Panc1 (cell line): Measurements from ENCODE around the gene TAF5L. TPM values are rescaled to one million over a fixed set of nuclear protein-coding genes. Genes with fewer than 3 reads are reported as not detected.

Experiments used
- ATAC-seq: fragments of 200-7000 bp; cut with Tn5 transposase; 2 replicates; pipeline ENCODE4 v1.9.1; 2020; ENCODE audit warnings: mild to moderate bottlenecking, moderate library complexity
- BruUV-seq: library from RNA; stranded (reverse); fragments of 400-500 nt; replicated peaks from 2 replicates; lab custom pipeline; 2021; lab: Mats Ljungman, UMichigan
- CTCF ChIA-PET: fragments of 300-600 bp; sonication (Branson Sonifier 250); formaldehyde crosslinking; loops from one replicate; lab custom pipeline; 2022; ENCODE audit warnings: antibody characterized with exemption; lab: Charles Lee
- POLR2A ChIA-PET: fragments of 300-600 bp; sonication (Branson Sonifier 250); formaldehyde crosslinking; loops from one replicate; lab custom pipeline; 2022; ENCODE audit warnings: antibody characterized with exemption; lab: Charles Lee
- DNase-seq: peaks from one replicate; pipeline ENCODE4 v3.0.0-alpha.2; 2010; ENCODE audit warnings: low read depth, low spot score
- H3K27ac ChIP-seq: 2 replicates; pipeline ENCODE4 v1.5.1; 2011; ENCODE audit warnings: mild to moderate bottlenecking, low read length, inconsistent platforms
- H3K27me3 ChIP-seq: fragments of 200-500 bp; sonication (Bioruptor generic); 2 replicates; pipeline ENCODE4 v1.6.0; 2014; ENCODE audit warnings: low read length, inconsistent platforms; ENCODE audit not compliant: control insufficient read depth, insufficient read depth
- H3K36me3 ChIP-seq: fragments of 200-500 bp; sonication (Bioruptor generic); 2 replicates; pipeline ENCODE4 v1.5.1; 2014; ENCODE audit warnings: inconsistent platforms, mild to moderate bottlenecking, low read length, moderate library complexity; ENCODE audit not compliant: control insufficient read depth, insufficient read depth
- H3K4me1 ChIP-seq: 2 replicates; pipeline ENCODE4 v1.5.1; 2011; ENCODE audit warnings: inconsistent platforms, mild to moderate bottlenecking, low read length, moderate library complexity; ENCODE audit not compliant: control insufficient read depth, insufficient read depth
- H3K4me3 ChIP-seq, 2 experiments: 2 replicates each; pipeline ENCODE4 v1.5.1; 2011 to 2012; ENCODE audit warnings: low read depth in 2 of 2, low read length in 2 of 2, mild to moderate bottlenecking in 2 of 2, inconsistent platforms in 1 of 2, moderate library complexity in 1 of 2
- H3K9me3 ChIP-seq: fragments of 200-500 bp; sonication (Bioruptor generic); 2 replicates; pipeline ENCODE4 v1.5.1; 2014; ENCODE audit warnings: low read depth, mild to moderate bottlenecking, inconsistent platforms, low read length, moderate library complexity; ENCODE audit not compliant: control insufficient read depth, insufficient read depth
- POLR2AphosphoS5 ChIP-seq: IDR thresholded peaks from 2 replicates; pipeline ENCODE4 v1.6.1; 2012; ENCODE audit warnings: mild to moderate bottlenecking, low read depth, low read length, moderate library complexity
- SIN3A ChIP-seq: IDR thresholded peaks from 2 replicates; pipeline ENCODE4 v1.6.1; 2012; ENCODE audit warnings: low read depth, mild to moderate bottlenecking, low read length, moderate library complexity, borderline replicate concordance; ENCODE audit not compliant: insufficient read depth
- TCF7L2 ChIP-seq: IDR thresholded peaks from 2 replicates; pipeline ENCODE4 v1.6.1; 2011; ENCODE audit warnings: mild to moderate bottlenecking, low read depth, low read length, inconsistent platforms
- in situ Hi-C: cut with HindIII; loops from 2 replicates; pipeline ENCODE4 v1.10.0; 2016; ENCODE audit warnings: low sequenced_read_pairs, low pct_unique_long_range_greater_than_20kb
- intact Hi-C: fragments of 100-400 bp; cut with micrococcal nuclease; formaldehyde crosslinking; loops from one replicate; pipeline ENCODE4 v1.10.0; 2022; ENCODE audit not compliant: unreplicated experiment
- total RNA-seq: library from RNA; stranded (reverse); gene quantifications from one replicate; pipeline ENCODE4 v1.2.1, GENCODE V29; 2021; ENCODE audit not compliant: unreplicated experiment
- TF ChIP-seq, protein P1 (sequence below): fragments of 450-650 bp; IDR thresholded peaks from 2 replicates; pipeline ENCODE4 v1.5.1; 2017; ENCODE audit warnings: mild to moderate bottlenecking
- TF ChIP-seq, protein P2 (sequence below), 2 experiments: IDR thresholded peaks; 2 replicates each; pipeline ENCODE4 v1.6.1; 2011 to 2012; ENCODE audit warnings: low read depth in 2 of 2, control low read depth in 1 of 2, low read length in 1 of 2, mild to moderate bottlenecking in 1 of 2, moderate library complexity in 1 of 2; ENCODE audit not compliant: insufficient read depth in 1 of 2

TAF5L gene
- total RNA-seq, 1 experiment from 2014 or later, result 23.8 TPM

- no TSS peak for BruUV-seq
- ChIA-PET CTCF (no interaction called here), POLR2A (no interaction called here)
- Histone ChIP-seq H3K36me3 (peaks cover 9% of the 10 kb centered on the region), H3K4me3 (no peak overlapping the region), H3K4me1 (no peaks in the 10 kb centered on the region), H3K27ac (no peak overlapping the region), H3K9me3 (no peaks in the 10 kb centered on the region), H3K27me3 (no peaks in the 10 kb centered on the region)
- DNase-seq, result no peak
- ATAC-seq, result no peak
- intact Hi-C loops (no loop called here), in situ Hi-C loops (no loop called here)
- TF ChIP-seq, protein P1, sequence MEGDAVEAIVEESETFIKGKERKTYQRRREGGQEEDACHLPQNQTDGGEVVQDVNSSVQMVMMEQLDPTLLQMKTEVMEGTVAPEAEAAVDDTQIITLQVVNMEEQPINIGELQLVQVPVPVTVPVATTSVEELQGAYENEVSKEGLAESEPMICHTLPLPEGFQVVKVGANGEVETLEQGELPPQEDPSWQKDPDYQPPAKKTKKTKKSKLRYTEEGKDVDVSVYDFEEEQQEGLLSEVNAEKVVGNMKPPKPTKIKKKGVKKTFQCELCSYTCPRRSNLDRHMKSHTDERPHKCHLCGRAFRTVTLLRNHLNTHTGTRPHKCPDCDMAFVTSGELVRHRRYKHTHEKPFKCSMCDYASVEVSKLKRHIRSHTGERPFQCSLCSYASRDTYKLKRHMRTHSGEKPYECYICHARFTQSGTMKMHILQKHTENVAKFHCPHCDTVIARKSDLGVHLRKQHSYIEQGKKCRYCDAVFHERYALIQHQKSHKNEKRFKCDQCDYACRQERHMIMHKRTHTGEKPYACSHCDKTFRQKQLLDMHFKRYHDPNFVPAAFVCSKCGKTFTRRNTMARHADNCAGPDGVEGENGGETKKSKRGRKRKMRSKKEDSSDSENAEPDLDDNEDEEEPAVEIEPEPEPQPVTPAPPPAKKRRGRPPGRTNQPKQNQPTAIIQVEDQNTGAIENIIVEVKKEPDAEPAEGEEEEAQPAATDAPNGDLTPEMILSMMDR, result no peak
- TF ChIP-seq SIN3A, result no peak
- no peak for TF ChIP-seq TCF7L2
- TF ChIP-seq, protein P2, sequence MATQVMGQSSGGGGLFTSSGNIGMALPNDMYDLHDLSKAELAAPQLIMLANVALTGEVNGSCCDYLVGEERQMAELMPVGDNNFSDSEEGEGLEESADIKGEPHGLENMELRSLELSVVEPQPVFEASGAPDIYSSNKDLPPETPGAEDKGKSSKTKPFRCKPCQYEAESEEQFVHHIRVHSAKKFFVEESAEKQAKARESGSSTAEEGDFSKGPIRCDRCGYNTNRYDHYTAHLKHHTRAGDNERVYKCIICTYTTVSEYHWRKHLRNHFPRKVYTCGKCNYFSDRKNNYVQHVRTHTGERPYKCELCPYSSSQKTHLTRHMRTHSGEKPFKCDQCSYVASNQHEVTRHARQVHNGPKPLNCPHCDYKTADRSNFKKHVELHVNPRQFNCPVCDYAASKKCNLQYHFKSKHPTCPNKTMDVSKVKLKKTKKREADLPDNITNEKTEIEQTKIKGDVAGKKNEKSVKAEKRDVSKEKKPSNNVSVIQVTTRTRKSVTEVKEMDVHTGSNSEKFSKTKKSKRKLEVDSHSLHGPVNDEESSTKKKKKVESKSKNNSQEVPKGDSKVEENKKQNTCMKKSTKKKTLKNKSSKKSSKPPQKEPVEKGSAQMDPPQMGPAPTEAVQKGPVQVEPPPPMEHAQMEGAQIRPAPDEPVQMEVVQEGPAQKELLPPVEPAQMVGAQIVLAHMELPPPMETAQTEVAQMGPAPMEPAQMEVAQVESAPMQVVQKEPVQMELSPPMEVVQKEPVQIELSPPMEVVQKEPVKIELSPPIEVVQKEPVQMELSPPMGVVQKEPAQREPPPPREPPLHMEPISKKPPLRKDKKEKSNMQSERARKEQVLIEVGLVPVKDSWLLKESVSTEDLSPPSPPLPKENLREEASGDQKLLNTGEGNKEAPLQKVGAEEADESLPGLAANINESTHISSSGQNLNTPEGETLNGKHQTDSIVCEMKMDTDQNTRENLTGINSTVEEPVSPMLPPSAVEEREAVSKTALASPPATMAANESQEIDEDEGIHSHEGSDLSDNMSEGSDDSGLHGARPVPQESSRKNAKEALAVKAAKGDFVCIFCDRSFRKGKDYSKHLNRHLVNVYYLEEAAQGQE (IDR thresholded peaks at IDR 0.05; ENCODE audit: insufficient read depth in 1 of 2, low read depth in 2 of 2, low read length in 1 of 2), result no peak
- TF ChIP-seq POLR2AphosphoS5, result no peak
Measured at GRCh38 chr1:229614701-229615100, 11.2 kb downstream of the TAF5L start.

GRCh38 chr1:229613938-229614337 lies 12.0 kb downstream of the TAF5L start:
- Histone ChIP-seq H3K4me3 (no peak overlapping the region), H3K27me3 (no peaks in the 10 kb centered on the region), H3K9me3 (no peaks in the 10 kb centered on the region), H3K4me1 (no peaks in the 10 kb centered on the region), H3K36me3 (peaks cover 13% of the 10 kb centered on the region), H3K27ac (no peak overlapping the region)
- BruUV-seq, result no TSS peak
- in situ Hi-C loops (no loop called here), intact Hi-C loops (no loop called here)
- ChIA-PET POLR2A (no interaction called here), CTCF (no interaction called here)
- TF ChIP-seq, protein P2 (IDR thresholded peaks at IDR 0.05; ENCODE audit: insufficient read depth in 1 of 2, low read depth in 2 of 2, low read length in 1 of 2), result no peak
- TF ChIP-seq TCF7L2, result no peak
- TF ChIP-seq, protein P1, result no peak
- no peak for TF ChIP-seq SIN3A
- no peak for TF ChIP-seq POLR2AphosphoS5
- ATAC-seq (no peak), DNase-seq (no peak)
